ENCODE measurements around the gene ACBD7.

ACBD7 gene

DNA sequence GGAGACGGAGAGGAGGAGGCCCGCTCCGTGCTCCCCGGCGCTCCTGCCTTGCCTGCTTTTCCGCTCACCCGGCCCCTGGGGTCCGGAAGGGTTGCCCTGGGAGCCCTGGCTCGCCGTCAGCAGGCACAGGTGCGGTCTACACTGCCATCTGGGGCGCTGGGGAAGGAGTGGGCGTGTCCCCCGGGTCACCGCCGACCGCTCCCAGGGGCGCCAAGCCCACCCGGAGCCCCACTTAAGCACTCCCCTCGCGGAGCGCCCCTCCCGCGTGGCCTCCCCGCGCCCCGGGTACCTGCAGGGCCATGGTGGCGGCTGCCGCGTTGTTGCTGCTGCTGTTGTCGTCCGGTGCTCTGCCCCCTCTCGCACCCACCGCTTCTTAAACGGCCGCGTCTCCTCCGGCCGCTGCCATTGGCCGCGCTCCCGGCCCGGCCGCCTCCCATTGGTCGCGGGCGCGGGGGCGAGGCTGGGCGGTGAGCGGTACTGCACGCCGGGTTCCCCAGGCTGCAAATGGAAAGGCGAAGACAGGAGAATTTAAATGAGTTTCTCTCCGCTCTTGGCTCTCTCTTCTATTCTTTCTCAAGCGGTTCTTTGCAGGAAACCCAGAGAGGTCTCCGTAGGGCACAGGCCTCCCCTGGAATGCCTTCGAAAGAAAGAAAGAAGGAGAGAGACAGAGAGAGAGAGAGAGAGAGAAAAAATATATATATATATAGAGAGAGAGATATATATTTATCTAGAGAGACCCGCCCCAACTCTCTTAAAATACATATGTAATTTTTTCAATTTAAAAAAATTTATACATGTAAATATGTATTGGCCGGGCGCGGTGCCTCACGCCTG, at the start of gene ACBD7:
ACBD7 (minus strand) TSS at position 349 of the 834 bp plus-strand sequence; CDS start at position 301, 48 bp downstream.
- in situ Hi-C loops (cut with HindIII; ENCODE audit: low pct_unique_long_range_greater_than_20kb, low sequenced_read_pairs), result no loop called here
- no peak for TF ChIP-seq JUND (IDR thresholded peaks at IDR 0.05; ENCODE audit: low read depth)
- peak; percentile 95 to 96 for DNase-seq (ENCODE audit: low read depth in 1 of 2, low spot score in 1 of 2)

DNA sequence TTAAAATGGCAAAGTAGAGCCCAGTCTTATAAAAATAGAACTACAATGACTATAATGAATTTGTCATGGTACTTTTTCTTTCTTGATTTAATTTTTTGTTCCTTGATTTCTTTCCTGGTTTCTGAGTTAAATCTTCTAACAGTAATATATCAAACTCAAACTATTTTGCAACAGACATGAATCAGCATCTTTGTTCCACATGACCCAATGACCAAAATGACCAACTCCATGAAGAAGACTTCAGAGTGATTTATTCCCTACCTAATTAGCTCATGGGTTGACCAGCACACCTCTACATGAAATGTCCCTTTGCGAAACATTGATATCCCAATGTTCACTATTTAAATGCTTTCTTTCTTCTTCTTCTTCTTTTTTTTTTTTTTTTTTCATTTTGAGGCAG, 49.1 kb upstream of the ACBD7 start:
- no peak for TF ChIP-seq JUND (IDR thresholded peaks at IDR 0.05; ENCODE audit: low read depth)
- in situ Hi-C loops (cut with HindIII; ENCODE audit: low pct_unique_long_range_greater_than_20kb, low sequenced_read_pairs), result no loop called here
- no peak for DNase-seq (ENCODE audit: low read depth in 1 of 2, low spot score in 1 of 2)

DNA sequence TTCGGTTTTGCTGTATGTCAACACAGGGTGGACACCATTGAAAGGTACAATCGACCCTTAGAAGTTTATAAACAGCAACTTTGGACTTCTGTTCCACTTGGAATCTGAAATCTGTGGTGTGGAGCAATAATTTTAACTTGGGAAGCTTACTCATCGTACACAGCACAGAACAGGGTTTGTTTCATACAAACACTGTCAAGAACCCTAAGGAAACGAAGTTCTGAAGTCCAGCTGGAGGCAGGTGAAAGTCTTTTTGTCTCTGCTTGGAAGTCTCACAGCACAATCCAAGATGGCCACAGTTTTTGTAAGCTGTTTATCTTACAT, 48.4 kb upstream of the ACBD7 start:
- no peak for TF ChIP-seq JUND (IDR thresholded peaks at IDR 0.05; ENCODE audit: low read depth)
- in situ Hi-C loops (cut with HindIII; ENCODE audit: low pct_unique_long_range_greater_than_20kb, low sequenced_read_pairs), result no loop called here
- no peak for DNase-seq (ENCODE audit: low read depth in 1 of 2, low spot score in 1 of 2)

DNA sequence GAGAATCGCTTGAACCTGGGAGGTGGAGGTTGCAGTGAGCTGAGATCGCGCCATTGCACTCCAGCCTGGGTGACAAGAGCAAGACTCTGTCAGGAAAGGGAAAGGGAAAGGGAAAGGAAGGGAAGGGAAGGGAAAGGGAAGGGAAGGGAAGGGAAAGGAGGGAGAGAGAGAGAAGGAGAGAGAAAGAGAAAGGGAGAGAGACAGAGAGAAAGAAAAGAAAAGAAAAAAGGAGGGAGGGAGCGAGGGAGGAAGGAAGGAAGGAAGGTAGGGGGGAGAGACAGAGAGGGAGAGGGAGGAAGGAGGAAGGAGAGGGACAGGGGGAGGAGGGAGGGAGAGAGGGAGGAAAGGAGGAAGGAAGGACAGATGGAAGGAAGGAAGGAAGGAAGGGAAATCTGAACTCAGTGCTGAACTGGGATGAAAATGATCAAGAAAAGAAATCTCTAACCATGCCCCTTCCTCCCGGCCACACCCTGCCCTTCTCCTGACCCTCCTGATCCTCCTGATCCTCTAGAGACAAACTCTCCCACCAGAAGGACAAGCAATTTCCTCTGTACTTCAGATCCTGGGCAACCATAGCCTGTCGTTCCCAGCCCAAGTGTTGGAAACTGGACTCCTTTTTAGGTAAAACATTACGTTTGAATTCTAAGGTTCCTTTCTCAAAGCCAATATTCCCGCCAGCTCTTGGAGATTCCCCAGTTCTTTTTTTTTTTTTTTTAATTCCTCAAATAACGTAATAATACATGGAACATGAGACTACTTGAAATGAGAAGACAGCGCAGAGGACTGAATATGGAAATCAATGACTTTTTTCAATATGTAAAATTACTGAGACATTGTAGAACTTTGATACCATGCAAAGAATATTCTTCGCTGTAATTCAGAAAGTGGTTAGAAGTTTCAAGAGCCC, 47.8 kb upstream of the ACBD7 start:
- in situ Hi-C loops (cut with HindIII; ENCODE audit: low pct_unique_long_range_greater_than_20kb, low sequenced_read_pairs), result no loop called here
- TF ChIP-seq JUND (IDR thresholded peaks at IDR 0.05; ENCODE audit: low read depth), result no peak
- DNase-seq (ENCODE audit: low read depth in 1 of 2, low spot score in 1 of 2), result no peak

DNA sequence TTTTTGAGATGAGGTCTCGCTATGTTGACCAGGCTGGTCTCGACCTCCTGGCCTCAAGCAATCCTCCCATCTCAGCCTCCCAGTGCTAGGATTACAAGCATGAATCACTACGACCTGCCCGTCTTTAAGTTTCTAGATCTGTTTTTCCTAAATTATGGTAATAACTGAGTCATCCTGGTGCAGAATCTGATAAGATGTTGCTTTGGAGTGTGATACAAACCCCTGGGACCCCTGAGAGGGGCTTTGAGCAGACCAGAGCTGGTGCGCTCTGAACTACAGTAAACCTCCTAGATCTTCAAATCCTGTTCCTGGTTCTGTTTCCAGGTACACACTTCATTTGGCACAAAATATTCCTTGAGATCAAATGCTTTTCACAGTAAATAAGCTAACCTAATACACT, 42.8 kb upstream of the ACBD7 start:
- in situ Hi-C loops (cut with HindIII; ENCODE audit: low pct_unique_long_range_greater_than_20kb, low sequenced_read_pairs), result no loop called here
- TF ChIP-seq JUND (IDR thresholded peaks at IDR 0.05; ENCODE audit: low read depth), result no peak
- no peak for DNase-seq (ENCODE audit: low read depth in 1 of 2, low spot score in 1 of 2)

DNA sequence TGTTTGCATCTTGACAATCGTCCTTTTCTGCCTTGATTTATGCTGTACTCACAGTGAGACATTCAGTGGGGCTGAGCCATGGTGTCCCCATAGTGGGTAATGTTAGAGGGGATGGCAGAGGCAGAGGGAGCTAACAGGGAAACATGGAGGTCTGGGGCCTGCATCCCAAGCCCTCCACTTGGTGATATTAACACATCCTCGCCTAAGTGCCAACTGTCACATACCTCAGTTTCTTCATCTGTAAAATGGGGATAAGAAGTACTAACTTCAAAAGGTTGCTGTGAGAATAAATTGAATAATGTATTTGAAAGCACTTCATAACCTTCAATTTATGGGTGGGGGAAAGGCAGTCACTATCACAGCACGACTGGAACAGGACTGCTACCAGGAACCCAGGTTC, 36.3 kb upstream of the ACBD7 start:
- in situ Hi-C loops (cut with HindIII; ENCODE audit: low pct_unique_long_range_greater_than_20kb, low sequenced_read_pairs), result no loop called here
- TF ChIP-seq JUND (IDR thresholded peaks at IDR 0.05; ENCODE audit: low read depth), result no peak
- no peak for DNase-seq (ENCODE audit: low read depth in 1 of 2, low spot score in 1 of 2)

DNA sequence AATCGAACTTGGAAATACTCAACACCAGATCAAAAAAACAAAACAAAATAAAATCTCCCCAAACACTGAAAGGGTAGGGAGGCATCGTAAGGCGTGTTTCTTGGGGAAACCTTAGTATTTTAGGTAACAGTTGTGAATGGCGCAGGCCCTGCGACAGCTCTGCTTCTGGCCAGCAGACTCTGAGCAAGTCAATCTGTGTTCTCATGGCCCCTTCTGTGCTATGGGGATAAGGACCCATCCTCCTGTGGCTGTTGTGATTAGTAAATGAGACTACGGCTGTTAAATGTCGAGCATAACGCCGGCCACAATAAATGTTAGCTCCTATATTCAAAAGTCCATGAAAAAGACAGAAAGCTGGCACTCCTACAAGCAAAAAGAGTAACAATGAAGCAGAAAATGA, 35.6 kb upstream of the ACBD7 start:
- no peak for DNase-seq (ENCODE audit: low read depth in 1 of 2, low spot score in 1 of 2)
- in situ Hi-C loops (cut with HindIII; ENCODE audit: low pct_unique_long_range_greater_than_20kb, low sequenced_read_pairs), result no loop called here
- TF ChIP-seq JUND (IDR thresholded peaks at IDR 0.05; ENCODE audit: low read depth), result no peak

DNA sequence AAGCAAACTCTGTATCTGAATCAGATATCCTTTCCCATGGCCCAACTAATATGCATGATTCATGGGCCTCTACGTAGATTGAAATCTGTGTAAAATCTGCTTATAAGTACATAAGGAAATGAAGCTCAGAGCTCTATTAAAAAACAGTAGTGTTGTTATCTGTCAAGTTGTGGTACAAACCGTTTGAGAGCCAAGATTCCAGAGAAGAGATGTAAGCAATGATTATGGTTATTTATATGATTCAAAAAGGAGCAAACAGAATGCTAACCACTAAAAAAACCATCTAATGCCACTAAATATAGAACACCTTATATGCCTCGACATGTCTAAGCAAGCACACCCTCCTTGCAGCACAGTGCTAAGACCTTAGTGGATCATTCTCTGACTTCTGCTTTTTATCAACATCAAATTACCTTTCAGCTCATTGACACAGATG, 35.2 kb upstream of the ACBD7 start:
- in situ Hi-C loops (cut with HindIII; ENCODE audit: low pct_unique_long_range_greater_than_20kb, low sequenced_read_pairs), result no loop called here
- DNase-seq (ENCODE audit: low read depth in 1 of 2, low spot score in 1 of 2), result peak; percentile 30 to 84
- TF ChIP-seq JUND (IDR thresholded peaks at IDR 0.05; ENCODE audit: low read depth), result peak; percentile 98

DNA sequence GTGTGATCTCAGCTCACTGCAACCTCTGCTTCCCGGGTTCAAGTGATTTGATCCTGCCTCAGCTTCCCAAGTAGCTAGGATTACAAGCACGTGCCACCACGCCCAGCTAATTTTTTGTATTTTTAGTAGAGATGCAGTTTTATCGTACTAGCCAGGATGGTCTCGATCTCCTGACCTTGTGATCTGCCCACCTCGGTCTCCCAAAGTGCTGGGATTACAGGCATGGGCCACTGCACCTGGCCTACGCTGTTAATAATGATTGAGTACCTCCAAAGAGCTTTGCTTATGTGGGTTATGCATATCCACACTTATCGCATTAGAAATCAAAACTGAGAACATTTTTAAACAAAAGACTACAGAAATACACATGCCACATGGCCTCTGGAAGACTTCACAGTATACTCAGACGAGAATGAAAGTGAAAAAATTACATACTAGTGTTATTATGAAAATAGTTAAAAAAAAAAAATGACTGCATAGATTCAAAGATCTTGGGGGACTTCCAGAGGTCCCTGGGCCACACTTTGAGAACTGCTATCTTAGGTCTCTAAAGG, 34.0 kb upstream of the ACBD7 start:
- no peak for DNase-seq (ENCODE audit: low read depth in 1 of 2, low spot score in 1 of 2)
- TF ChIP-seq JUND (IDR thresholded peaks at IDR 0.05; ENCODE audit: low read depth), result no peak
- in situ Hi-C loops (cut with HindIII; ENCODE audit: low pct_unique_long_range_greater_than_20kb, low sequenced_read_pairs), result no loop called here

DNA sequence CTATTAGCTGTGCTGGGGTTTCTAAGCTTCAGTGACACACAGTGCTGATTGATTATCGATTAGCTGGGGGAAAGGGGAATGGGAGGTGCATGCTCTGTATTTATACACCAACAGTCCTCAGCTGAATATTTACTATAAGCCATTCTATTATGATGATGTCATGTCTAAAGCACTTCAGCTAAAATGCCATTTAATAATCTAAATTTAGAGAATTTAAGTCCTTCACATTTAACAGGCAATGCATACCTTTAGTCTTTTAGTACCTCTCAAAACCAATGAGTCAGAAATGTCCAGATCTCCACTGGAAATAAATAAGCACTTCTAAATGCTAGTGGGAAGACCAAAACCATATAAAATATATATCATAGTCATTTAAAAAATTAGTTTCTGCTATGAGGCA, 33.1 kb upstream of the ACBD7 start:
- no peak for TF ChIP-seq JUND (IDR thresholded peaks at IDR 0.05; ENCODE audit: low read depth)
- in situ Hi-C loops (cut with HindIII; ENCODE audit: low pct_unique_long_range_greater_than_20kb, low sequenced_read_pairs), result no loop called here
- no peak for DNase-seq (ENCODE audit: low read depth in 1 of 2, low spot score in 1 of 2)

DNA sequence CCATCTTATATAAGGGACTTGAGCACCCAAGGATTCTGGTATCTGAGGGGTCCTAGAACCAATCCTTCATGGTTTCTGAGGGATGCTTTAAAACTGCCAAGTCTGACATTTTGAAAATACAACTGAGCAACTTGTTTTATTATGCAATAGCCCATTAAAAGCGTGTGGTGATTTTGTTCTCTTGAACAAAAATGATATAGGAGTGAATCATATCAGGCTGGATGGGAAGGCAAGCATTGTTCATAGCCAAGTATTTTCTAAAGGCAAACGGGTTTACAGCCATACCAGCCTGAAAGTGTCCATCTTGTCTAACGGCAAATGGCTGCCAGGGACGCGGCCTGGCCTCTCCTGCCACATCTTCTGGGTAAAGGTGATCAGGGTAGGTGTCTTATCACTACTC, 31.9 kb upstream of the ACBD7 start:
- DNase-seq (ENCODE audit: low read depth in 1 of 2, low spot score in 1 of 2), result no peak
- in situ Hi-C loops (cut with HindIII; ENCODE audit: low pct_unique_long_range_greater_than_20kb, low sequenced_read_pairs), result no loop called here
- TF ChIP-seq JUND (IDR thresholded peaks at IDR 0.05; ENCODE audit: low read depth), result no peak

DNA sequence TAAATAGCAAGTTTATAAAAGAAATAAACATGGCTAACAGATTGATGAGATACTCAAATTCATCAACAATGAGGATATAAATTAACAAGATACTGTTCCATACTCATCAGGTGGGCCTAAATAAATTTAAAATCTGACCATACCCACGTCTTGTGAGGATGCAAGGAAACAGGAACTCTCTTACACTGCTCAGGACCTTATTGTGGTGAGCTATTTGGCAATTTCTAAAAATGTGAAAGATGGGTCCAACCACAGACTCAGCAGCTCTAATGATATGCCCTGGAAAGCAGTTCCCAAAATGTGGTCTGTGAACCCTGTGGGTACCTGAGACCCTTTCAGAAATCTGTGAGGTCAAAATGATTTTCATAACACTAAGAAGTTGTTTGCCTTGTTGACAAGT, 30.0 kb upstream of the ACBD7 start:
- no peak for TF ChIP-seq JUND (IDR thresholded peaks at IDR 0.05; ENCODE audit: low read depth)
- no peak for DNase-seq (ENCODE audit: low read depth in 1 of 2, low spot score in 1 of 2)
- in situ Hi-C loops (cut with HindIII; ENCODE audit: low pct_unique_long_range_greater_than_20kb, low sequenced_read_pairs), result no loop called here

DNA sequence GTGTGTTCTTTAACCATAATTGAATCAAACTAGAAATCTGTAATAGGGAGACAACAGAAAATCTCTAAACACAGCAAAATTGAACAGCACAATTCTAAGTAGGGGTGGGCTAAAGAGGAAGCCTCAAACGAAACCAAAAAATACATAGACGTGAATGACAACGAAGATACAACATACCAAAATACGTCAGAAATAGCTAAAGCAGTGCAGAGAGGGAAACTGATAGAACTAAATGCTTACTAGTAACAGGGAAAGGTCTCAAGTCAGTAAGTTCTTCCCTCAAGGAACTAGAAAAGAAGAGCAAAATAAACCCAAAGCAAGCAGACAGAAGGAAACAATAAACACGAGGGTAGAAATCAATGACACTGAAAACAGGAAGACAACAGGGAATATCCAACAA, 27.6 kb upstream of the ACBD7 start:
- no peak for DNase-seq (ENCODE audit: low read depth in 1 of 2, low spot score in 1 of 2)
- TF ChIP-seq JUND (IDR thresholded peaks at IDR 0.05; ENCODE audit: low read depth), result no peak
- in situ Hi-C loops (cut with HindIII; ENCODE audit: low pct_unique_long_range_greater_than_20kb, low sequenced_read_pairs), result no loop called here

Data from T47D (cell line).